Measurements from ENCODE around the gene TMEM200A.

DNA sequence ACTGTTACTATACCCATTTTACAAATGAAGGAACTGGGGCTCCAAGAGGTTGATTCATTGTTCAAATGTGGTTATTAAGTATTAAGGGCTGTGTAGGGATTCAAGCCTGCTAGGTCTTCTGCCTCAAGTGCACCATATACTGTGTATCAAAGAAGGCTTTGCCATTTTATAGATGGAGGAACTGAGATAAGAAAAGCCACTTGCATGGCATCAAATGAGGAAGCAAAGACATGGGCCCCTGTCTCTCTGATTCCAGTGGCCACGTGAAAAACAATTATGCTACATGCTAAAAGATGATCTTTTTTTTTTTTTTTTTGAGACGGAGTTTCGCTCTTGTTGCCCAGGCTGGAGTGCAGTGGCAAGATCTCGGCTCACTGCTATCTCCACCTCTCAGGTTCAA is 67.0 kb downstream of the TMEM200A start:
- no peak for TF ChIP-seq CTCF (IDR thresholded peaks at IDR 0.05)
- TF ChIP-seq POLR2A (IDR thresholded peaks at IDR 0.05), result no peak
